ENCODE measurements around the gene HAPSTR1.

HAPSTR1 gene

DNA sequence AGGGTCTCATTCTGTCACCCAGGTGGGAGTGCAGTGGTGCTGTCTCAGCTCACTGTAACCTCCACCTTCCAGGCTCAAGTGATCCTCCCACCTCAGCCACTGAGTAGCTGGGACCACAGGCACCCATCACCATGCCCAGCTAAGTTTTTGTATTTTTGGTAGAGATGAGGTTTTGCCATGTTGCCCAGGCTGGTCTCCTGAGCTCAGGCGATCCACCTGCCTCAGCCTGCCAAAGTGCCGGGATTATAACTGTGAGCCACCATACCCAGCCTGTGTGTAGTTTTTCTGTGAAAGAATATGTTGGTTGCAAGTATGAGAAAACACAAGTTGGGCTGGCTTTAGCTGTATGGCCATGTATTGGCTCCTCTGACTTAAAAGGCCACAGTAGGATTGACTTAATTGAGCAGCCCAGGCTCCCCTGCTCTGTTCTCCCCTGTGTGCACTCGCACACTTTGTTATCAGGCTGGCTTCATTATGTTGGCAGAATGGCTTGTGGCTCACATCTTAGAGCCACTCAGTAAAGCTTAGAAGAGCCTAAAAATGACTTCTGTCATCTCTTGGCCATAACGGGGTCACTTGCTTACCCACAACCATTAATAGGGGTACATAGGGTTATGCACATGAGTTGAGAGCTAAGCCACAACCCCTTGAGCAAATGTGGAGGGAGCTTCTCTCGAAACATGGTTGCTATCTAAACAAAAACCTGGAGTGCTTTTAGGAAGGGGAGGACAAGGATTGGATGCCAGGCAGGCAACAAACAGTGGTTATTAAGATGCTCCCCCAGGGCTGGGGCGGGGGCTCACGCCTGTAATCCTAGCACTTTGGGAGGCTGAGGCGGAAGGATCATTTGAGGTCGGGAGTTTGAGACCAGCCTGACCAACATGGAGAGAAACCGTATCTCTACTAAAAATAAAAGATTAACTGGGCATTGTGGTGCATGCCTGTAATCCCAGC is 6.1 kb downstream of the HAPSTR1 start:
- no peak for DNase-seq

GRCh38 chr16:9098377-9099090 is 7.1 kb downstream of the HAPSTR1 start:
- DNase-seq = no peak

GRCh38 chr16:9099131-9099625 is 7.7 kb downstream of the HAPSTR1 start:
- DNase-seq = peak in 1 of 5 experiments; percentile 44

GRCh38 chr16:9102379-9102778 is 10.9 kb downstream of the HAPSTR1 start:
- no peak for DNase-seq

GRCh38 chr16:9102943-9103342 is 11.5 kb downstream of the HAPSTR1 start:
- peak in 2 of 5 experiments; percentile 44 to 65 for DNase-seq

DNA sequence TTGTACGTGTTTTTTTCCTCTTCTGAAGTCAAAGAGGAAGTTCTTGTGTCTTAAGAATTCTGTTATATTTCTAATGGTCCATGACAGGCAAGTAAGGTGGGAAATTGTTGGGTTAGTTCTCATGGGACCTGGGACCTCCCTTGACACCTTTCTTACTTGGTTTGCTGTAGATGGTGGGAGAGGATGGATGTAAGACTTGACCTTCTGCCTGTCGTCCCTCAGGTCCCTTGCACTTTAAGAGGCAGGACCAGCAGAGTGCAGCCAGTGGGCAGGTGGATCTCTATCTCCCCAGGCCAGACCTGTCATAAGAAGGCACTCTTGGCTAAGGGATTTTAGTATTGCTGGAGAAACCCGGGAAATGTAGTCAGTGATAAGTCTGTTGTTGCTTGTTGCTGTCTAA is 12.1 kb downstream of the HAPSTR1 start:
- no peak for DNase-seq

DNA sequence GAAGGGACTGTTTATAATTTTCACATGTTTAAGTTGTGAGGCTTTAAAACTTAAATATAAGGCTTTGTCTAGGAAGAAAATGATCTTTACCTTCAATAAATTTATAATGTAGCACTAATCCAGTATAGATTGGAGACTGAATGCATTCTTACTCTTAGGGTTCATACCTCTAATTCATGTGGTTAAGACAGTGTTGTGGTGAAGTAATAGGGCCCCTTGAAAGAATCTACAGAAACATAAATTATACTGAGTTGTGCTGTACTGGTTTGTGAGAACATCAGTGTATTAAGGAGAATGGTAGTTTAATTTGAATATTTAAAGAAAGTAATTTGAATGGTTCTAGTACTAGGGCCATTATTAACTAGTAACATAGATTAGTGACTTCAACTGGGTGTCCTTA is 13.7 kb downstream of the HAPSTR1 start:
- DNase-seq = no peak

DNA sequence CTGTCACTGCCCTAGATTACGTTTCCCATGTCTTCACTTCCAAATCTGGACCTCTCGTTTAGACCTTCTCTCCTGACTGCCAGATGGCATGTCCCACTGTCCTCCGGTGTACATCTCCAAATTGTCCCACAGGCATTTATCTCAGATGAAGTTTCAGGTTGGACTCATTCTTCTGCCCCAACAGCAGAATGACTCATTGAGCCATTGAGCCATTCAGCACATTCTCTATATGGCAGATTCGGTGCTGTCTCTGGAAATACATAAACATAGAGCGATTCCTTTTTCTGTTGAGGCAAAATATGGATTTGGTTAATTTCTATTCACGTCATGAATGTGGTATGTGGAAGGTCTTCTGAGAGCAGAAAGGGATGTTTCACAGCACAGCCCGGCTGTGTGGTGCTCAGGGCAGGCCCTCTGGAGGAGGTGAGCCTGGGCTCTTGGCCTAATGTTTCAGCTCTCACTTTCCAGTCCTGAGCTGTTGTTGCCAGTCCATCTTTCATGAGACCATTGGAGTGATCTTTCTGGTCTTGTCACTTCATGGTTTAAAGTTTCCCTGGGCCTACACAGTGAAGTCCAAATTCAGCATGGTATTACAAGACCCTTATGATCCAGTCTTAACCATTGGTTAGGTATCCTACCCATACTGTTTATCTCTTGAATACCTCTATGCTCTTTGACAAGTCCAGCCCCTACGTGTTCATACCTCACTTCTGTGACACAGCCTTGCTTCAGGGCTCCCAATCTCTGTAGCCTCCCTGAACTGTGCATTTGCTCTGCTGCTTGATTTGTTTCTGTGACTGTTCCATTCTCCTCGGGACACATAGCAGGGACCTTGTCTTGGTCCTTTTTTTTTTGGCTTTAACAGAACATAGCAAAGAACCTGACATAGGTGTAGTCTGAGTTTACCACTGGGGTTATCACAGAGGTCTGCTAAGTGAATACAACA is 15.9 kb downstream of the HAPSTR1 start:
- DNase-seq = no peak

DNA sequence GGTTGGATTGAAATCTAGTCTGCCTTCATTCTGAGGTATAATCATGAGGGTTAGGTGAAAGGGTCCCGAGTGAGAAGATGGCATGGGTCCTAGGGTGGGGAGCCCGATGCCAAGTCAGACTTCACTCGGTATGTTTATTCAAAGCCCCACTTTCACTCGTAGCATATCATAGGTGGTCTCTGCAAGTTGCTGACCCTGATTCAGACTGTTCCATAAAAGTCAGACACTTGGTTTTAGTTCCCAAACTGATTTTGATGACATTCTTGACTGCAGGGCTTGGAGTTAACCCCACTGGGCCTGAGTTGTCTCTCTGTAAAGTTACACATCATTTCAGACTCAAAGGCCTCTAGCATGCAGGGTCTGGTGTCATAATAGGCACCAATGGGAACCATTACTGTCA is 17.8 kb downstream of the HAPSTR1 start:
- no peak for DNase-seq

DNA sequence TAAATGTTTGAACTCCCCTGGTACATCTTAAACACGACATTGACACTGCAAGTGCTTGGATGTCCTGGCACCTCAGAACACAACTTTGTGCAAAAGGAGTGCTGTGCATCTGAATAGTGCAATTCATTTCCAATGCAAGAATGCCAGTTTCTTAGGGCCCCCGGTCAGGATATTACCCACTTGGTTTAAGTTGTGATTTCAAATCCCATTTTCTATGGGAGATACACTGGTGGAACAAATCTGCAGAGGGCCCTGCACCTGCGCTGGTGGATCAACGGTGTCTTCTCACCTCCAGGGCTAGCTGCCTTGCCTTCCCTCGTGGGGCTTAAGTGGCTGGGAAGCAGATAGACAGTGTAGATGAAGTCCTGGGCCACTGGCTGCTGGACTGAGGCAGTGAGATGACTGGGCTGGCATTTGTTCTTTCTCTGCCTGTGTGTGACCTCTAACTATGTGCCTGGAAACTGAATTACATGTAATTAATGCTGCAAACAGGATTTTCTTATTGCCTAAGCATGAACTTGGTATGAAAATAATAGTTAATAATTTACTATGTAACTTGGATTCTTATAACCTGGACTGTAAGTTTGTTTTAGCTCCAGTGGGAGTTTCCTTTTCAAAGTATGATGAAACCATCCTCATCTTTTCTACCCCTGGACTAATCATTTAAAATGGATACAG is 20.9 kb downstream of the HAPSTR1 start:
- no peak for DNase-seq

DNA sequence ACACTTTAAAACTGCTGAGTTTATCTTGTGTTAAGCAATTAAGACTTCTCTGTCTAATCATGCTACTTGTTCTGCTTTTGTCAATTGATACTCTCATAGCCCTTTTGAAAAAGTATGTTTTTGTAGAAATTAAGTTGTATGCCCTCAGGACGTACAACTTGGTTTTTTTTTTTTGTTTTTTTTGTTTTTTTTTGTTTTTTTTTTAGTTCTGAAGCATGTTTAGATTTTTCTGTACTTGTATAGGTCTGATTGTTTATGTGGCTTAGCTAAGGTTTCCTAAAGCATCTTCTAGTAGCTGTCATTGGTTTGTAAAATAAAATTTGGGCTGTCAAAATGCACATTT is 21.4 kb downstream of the HAPSTR1 start:
- no peak for DNase-seq

- no peak for DNase-seq
These were observed 22.3 kb downstream of the HAPSTR1 start for GRCh38 chr16:9113707-9114106.

GRCh38 chr16:9114112-9114511 is 22.7 kb downstream of the HAPSTR1 start:
- no peak for DNase-seq

GRCh38 chr16:9114842-9115241 is 23.4 kb downstream of the HAPSTR1 start:
- DNase-seq = no peak

DNA sequence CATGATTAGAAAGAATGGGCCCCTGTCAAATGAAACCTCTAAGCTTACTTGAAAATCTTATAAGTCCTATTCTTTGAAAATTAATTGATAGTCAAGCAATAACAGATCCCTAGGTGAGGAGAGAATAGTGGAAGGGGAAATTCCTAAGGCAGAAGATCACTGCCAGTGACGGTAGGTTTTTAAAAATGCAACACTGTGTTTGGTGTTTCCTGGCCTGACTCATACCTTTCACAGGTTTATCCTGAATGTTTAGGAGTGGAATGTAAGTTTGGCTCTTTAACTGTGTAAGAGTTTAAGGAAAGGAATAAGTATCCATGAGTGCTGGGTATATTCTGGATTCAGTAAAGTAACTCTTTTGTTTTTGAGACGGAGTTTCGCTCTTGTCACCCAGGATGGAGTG is 23.8 kb downstream of the HAPSTR1 start:
- no peak for DNase-seq

GRCh38 chr16:9116141-9116540 is 24.7 kb downstream of the HAPSTR1 start:
- DNase-seq = no peak

- DNase-seq = no peak
These were observed 26.7 kb downstream of the HAPSTR1 start for GRCh38 chr16:9118170-9118569.

GRCh38 chr16:9119795-9120194 is 28.4 kb downstream of the HAPSTR1 start:
- DNase-seq = no peak

GRCh38 chr16:9122342-9122741 is 30.9 kb downstream of the HAPSTR1 start:
- no peak for DNase-seq

DNA sequence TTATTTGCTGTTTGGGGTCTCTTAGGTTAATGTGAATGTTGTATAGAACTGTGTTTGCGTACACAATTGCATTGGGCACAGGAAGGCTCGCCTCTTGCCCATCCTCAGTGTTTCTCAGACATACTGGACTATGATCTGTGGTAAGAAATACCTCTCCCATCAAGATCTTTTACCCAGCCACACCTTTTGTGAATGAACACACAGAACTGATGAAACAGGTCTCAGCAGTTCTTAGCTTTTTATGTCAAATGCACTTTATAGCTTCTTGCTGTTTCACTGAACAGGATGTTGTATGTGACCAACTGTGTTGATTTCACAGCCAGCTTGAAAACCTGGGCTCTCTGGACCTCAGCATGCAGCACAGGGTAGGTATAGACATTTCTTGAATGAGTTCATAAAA is 31.5 kb downstream of the HAPSTR1 start:
- DNase-seq = no peak

- no peak for DNase-seq
These were observed 32.0 kb downstream of the HAPSTR1 start for GRCh38 chr16:9123401-9123800.

- DNase-seq = no peak
These were observed 32.4 kb downstream of the HAPSTR1 start for GRCh38 chr16:9123871-9124270.

Measured in T-helper 2 cell (primary cell).